Liver (tissue), 3 donors: Measurements from ENCODE around the gene JAKMIP3.

Experiments used
- CTCF ChIP-seq: fragments of 150-350 bp; IDR thresholded peaks from 2 replicates; pipeline ENCODE4 v1.5.1; 2017; ENCODE audit warnings: improper control_type of control experiment, low read depth, low read length; ENCODE audit not compliant: missing input control
- GABPA ChIP-seq, 2 donors: IDR thresholded peaks in 1 of 2; conservative IDR thresholded peaks in 1 of 2; 2 replicates each; pipeline ENCODE4 v1.6.1; 2016; ENCODE audit warnings: antibody characterized with exemption in 2 of 2, mild to moderate bottlenecking in 1 of 2, moderate library complexity in 1 of 2
- HNF4A ChIP-seq, 2 donors: conservative IDR thresholded peaks; 2 replicates each; pipeline ENCODE4 v1.6.1; 2016; ENCODE audit warnings: antibody characterized with exemption in 2 of 2, mild to moderate bottlenecking in 2 of 2
- MAX ChIP-seq: IDR thresholded peaks from 2 replicates; pipeline ENCODE4 v1.6.1; 2016; ENCODE audit warnings: antibody characterized with exemption
- RAD21 ChIP-seq, 2 donors: IDR thresholded peaks; 2 replicates each; pipeline ENCODE4 v1.6.1; 2016; ENCODE audit warnings: antibody characterized with exemption in 2 of 2, mild to moderate bottlenecking in 2 of 2
- REST ChIP-seq: IDR thresholded peaks from 2 replicates; pipeline ENCODE4 v1.6.1; 2016; ENCODE audit warnings: antibody characterized with exemption, mild to moderate bottlenecking
- TAF1 ChIP-seq: conservative IDR thresholded peaks from 2 replicates; pipeline ENCODE4 v1.6.1; 2016; ENCODE audit warnings: antibody characterized with exemption, mild to moderate bottlenecking
- donor health status: healthy.
- donor health status: healthy.

GRCh38 chr10:132111121-132111731 is 45.5 kb downstream of the JAKMIP3 start:
- TF ChIP-seq CTCF (no peak), RAD21 (IDR thresholded peaks at IDR 0.05) (no peak), GABPA (IDR thresholded peaks at IDR 0.05 in 1 of 2, conservative IDR thresholded peaks at IDR 0.05 in 1 of 2) (no peak), TAF1 (no peak), HNF4A (conservative IDR thresholded peaks at IDR 0.05) (no peak), MAX (no peak), REST (no peak)
